Cerebellar cortex (tissue), 1 donor: ENCODE results near the gene KLKB1.
"Not testable (repeated sequence)": the region's sequence is repeated elsewhere in the genome, so short reads cannot be mapped to it uniquely, and the experiment has no call there.

Experiments
- DNase-seq: peaks from one replicate; pipeline ENCODE4 v3.0.0-alpha.2; 2015; ENCODE audit warnings: low spot score

The KLKB1 gene

GRCh38 chr4:186226521-186227189 lies 652 bp upstream of the KLKB1 start:
- DNase-seq, result no peak

- no peak for DNase-seq
Observed at GRCh38 chr4:186227744-186228513, 622 bp downstream of the KLKB1 start.

- DNase-seq, result no peak
Observed at GRCh38 chr4:186228514-186228894, 1.2 kb downstream of the KLKB1 start.

GRCh38 chr4:186234367-186234766 lies 7.1 kb downstream of the KLKB1 start:
- no peak for DNase-seq

GRCh38 chr4:186236126-186236525 lies 8.8 kb downstream of the KLKB1 start:
- no peak for DNase-seq

- DNase-seq, result peak; percentile 2
Observed at GRCh38 chr4:186240452-186240847, 13.1 kb downstream of the KLKB1 start.

GRCh38 chr4:186240848-186241491 lies 13.7 kb downstream of the KLKB1 start:
- no peak for DNase-seq

- peak; percentile 58 for DNase-seq
Observed at GRCh38 chr4:186241616-186242015, 14.3 kb downstream of the KLKB1 start.

- DNase-seq, result not testable (repeated sequence)
Observed at GRCh38 chr4:186242031-186242430, 14.7 kb downstream of the KLKB1 start.

GRCh38 chr4:186243331-186243730 lies 16.0 kb downstream of the KLKB1 start:
- no peak for DNase-seq

- no peak for DNase-seq
Observed at GRCh38 chr4:186244835-186245234, 17.5 kb downstream of the KLKB1 start.

- DNase-seq, result not testable (repeated sequence)
Observed at GRCh38 chr4:186247062-186247752, 19.9 kb downstream of the KLKB1 start.

- DNase-seq, result no peak
Observed at GRCh38 chr4:186248643-186249042, 21.3 kb downstream of the KLKB1 start.

- no peak for DNase-seq
Observed at GRCh38 chr4:186249785-186250754, 22.8 kb downstream of the KLKB1 start.

GRCh38 chr4:186250760-186251159 lies 23.5 kb downstream of the KLKB1 start:
- DNase-seq, result no peak

- no peak for DNase-seq
Observed at GRCh38 chr4:186255122-186255521, 27.8 kb downstream of the KLKB1 start.

- DNase-seq, result no peak
Observed at GRCh38 chr4:186258216-186258811, 31.0 kb downstream of the KLKB1 start.

- DNase-seq, result no peak
Observed at GRCh38 chr4:186260117-186260503, 32.8 kb downstream of the KLKB1 start.

GRCh38 chr4:186260504-186261448 lies 33.5 kb downstream of the KLKB1 start:
- DNase-seq, result no peak

- DNase-seq, result no peak
Observed at GRCh38 chr4:186264660-186265059, 37.4 kb downstream of the KLKB1 start.
